BJ (cell line): ENCODE results near the gene NSF. TPM values are rescaled to one million over a fixed set of nuclear protein-coding genes. Genes with fewer than 3 reads are reported as not detected.

Experiments
- CTCF ChIA-PET: fragments of 350-600 bp; formaldehyde crosslinking; extraction: SDS; loops from one replicate; lab custom pipeline; 2021; ENCODE audit warnings: antibody characterized with exemption, inconsistent platforms; lab: Yijun Ruan, JAX
- POLR2A ChIA-PET: fragments of 300-600 bp; sonication (Branson Sonifier 250); formaldehyde crosslinking; extraction: SDS; loops from one replicate; lab custom pipeline; 2021; ENCODE audit warnings: antibody characterized with exemption; lab: Charles Lee
- DNase-seq: peaks from one replicate; pipeline ENCODE4 v3.0.0-alpha.2; 2011; ENCODE audit warnings: low read depth
- H3K27me3 ChIP-seq: 2 replicates; pipeline ENCODE4 v1.6.0; 2011; ENCODE audit warnings: low read length; ENCODE audit not compliant: control insufficient read depth, insufficient read depth
- H3K36me3 ChIP-seq: 2 replicates; pipeline ENCODE4 v1.5.1; 2011; ENCODE audit warnings: low read length; ENCODE audit not compliant: control insufficient read depth, insufficient read depth
- H3K4me3 ChIP-seq: 2 replicates; pipeline ENCODE4 v1.5.1; 2011; ENCODE audit warnings: low read depth, mild to moderate bottlenecking, control low read depth, low read length
- polyA plus RNA-seq: library from polyadenylated mRNA; depleted of rRNA; stranded (reverse); fragments of >200 nt; gene quantifications from 2 replicates; pipeline ENCODE4 v1.2.3, GENCODE V29; 2011
- TF ChIP-seq, protein P1 (sequence below): IDR thresholded peaks from 2 replicates; pipeline ENCODE4 v1.5.1; 2011; ENCODE audit warnings: low read depth, mild to moderate bottlenecking, control low read depth, inconsistent platforms, low read length, moderate library complexity; ENCODE audit not compliant: insufficient read depth

NSF gene
- polyA plus RNA-seq, 1 experiment = 38.0 TPM

GRCh38 chr17:46787478-46787877 is 197.0 kb downstream of the NSF start:
- TF ChIP-seq, protein P1, sequence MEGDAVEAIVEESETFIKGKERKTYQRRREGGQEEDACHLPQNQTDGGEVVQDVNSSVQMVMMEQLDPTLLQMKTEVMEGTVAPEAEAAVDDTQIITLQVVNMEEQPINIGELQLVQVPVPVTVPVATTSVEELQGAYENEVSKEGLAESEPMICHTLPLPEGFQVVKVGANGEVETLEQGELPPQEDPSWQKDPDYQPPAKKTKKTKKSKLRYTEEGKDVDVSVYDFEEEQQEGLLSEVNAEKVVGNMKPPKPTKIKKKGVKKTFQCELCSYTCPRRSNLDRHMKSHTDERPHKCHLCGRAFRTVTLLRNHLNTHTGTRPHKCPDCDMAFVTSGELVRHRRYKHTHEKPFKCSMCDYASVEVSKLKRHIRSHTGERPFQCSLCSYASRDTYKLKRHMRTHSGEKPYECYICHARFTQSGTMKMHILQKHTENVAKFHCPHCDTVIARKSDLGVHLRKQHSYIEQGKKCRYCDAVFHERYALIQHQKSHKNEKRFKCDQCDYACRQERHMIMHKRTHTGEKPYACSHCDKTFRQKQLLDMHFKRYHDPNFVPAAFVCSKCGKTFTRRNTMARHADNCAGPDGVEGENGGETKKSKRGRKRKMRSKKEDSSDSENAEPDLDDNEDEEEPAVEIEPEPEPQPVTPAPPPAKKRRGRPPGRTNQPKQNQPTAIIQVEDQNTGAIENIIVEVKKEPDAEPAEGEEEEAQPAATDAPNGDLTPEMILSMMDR = no peak
- DNase-seq = no peak
- H3K36me3 ChIP-seq = no peaks in the 10 kb centered on the region
- ChIA-PET CTCF (interaction anchor here (1.0 kb wide), 2 partner anchors 23 to 48 kb away, joined by 3 to 4 read pairs; no protein-coding TSS in a partner anchor), POLR2A (no interaction called here)
- peaks cover 4% of the 10 kb centered on the region; the same call in 1 of the 2 replicates for H3K27me3 ChIP-seq
- no peak overlapping the region for H3K4me3 ChIP-seq

GRCh38 chr17:46788300-46788699 is 197.8 kb downstream of the NSF start:
- Histone ChIP-seq H3K36me3 (no peaks in the 10 kb centered on the region), H3K27me3 (peaks cover 8% of the 10 kb centered on the region; the same call in 1 of the 2 replicates), H3K4me3 (no peak overlapping the region)
- ChIA-PET CTCF (interaction anchor here (1.0 to 1.4 kb wide), 2 partner anchors 15 to 48 kb away, joined by 4 read pairs; no protein-coding TSS in a partner anchor), POLR2A (no interaction called here)
- DNase-seq = no peak
- TF ChIP-seq, protein P1 = no peak

DNA sequence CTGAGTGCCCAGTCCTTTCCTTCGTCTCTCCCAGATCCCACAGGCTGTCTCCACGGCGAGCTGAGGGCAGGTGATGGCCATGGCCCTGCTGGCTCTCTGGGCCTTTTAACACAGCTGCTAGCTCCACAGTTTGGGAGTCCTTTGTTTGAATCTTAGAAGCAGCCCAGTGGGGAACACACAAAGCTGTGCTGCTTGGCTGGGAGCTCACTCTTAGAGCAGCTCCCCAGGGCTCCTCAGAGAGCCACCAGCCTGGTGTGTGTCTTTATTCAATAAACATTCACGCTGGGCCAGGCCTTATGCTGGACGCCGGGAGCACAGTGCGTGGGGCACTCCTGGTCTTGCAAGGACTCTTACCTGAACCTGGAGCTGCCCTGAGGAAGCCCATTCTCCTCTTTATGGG is 198.3 kb downstream of the NSF start:
- no peak overlapping the region for H3K4me3 ChIP-seq
- DNase-seq = no peak
- CTCF ChIA-PET = interaction anchor here (0.6 to 1.4 kb wide), 3 partner anchors 14 to 40 kb away, joined by 3 to 5 read pairs (median 4); no protein-coding TSS in a partner anchor
- TF ChIP-seq, protein P1 = no peak
- peaks cover 11% of the 10 kb centered on the region for H3K27me3 ChIP-seq
- no peaks in the 10 kb centered on the region for H3K36me3 ChIP-seq
- POLR2A ChIA-PET = no interaction called here

DNA sequence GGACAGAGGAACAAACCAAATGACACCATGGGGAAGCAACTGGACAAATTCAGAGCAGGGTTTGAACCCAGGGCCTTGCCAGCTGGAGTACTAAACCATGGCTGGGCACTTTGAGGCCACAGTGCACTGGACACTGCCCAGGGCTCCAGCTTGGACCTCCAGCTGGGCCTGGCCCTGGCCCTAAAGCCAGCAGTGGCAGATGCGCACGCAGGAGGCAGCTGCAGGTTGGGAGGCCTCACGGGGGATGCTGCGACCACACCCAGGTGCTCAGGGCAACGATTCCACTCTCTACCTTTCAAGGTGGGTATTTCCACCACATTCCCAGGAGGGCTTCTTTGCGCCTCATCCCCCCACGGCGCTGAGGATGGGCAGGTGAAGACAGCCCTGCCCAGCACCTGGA is 199.1 kb downstream of the NSF start:
- H3K4me3 ChIP-seq = no peak overlapping the region
- no peaks in the 10 kb centered on the region for H3K36me3 ChIP-seq
- no peak for DNase-seq
- ChIA-PET CTCF (interaction anchor here (0.6 to 1.2 kb wide), 2 partner anchors 36 to 39 kb away, joined by 3 to 5 read pairs; no protein-coding TSS in a partner anchor), POLR2A (no interaction called here)
- TF ChIP-seq, protein P1 = no peak
- H3K27me3 ChIP-seq = peaks cover 16% of the 10 kb centered on the region

DNA sequence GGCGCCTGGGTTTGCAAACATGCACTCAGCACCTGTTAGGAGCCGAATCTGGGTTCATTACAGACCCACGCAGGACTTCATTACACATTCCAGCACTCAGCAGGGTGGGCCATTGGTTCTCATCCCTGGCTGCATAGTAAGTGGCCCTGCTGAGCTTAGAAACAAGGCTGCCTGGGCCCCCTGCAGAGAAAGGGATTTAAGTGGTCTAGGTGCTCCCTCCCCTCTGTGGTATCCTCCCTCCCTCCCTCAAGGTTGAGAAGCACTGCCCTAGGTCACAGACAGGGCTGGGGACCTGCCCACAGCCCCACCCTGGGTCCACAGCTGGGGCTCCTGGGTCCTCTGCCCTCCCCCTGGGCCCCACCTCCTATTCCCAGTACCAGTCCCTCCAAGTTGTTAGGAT is 199.7 kb downstream of the NSF start:
- Histone ChIP-seq H3K36me3 (no peaks in the 10 kb centered on the region), H3K4me3 (no peak overlapping the region), H3K27me3 (peaks cover 19% of the 10 kb centered on the region)
- POLR2A ChIA-PET = no interaction called here
- CTCF ChIA-PET = no interaction called here
- TF ChIP-seq, protein P1 = no peak
- DNase-seq = no peak
